ENCODE data around the gene SLC6A2. TPM values are rescaled to one million over a fixed set of nuclear protein-coding genes. Genes with fewer than 3 reads are reported as not detected.
"Not testable (repeated sequence)": the region's sequence is repeated elsewhere in the genome, so short reads cannot be mapped to it uniquely, and the experiment has no call there.

SLC6A2 gene
- total RNA-seq, 4 donors from 2014 or later, result 0.51 to 2.1 (median 1.0) TPM; not detected in 1

DNA sequence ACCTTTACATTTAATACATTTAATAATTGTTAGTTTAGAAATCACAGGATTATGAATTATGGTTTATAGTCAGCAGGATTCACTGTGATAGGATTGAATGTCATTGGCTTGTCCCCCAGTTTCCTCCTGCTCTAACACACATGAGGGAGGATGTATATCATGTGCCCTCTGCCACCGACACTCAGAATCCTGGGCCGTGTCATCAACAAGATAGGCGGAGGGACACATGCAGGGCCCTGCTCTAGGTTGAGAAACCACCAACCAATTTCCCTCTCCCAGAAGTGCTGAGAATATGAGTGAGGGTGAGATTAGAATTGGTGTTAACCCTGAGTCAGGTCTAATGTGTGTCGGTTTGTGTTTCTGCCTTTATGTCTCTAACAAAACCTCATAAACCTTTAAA lies 92.0 kb downstream of the SLC6A2 start:
- no peaks in the 10 kb centered on the region for H3K27me3 ChIP-seq
- intact Hi-C loops (cut with DNase I; ENCODE audit: low total_unique reads), result no loop called here
- no peak for TF ChIP-seq POLR2A (IDR thresholded peaks at IDR 0.05)
- TF ChIP-seq, protein P1, sequence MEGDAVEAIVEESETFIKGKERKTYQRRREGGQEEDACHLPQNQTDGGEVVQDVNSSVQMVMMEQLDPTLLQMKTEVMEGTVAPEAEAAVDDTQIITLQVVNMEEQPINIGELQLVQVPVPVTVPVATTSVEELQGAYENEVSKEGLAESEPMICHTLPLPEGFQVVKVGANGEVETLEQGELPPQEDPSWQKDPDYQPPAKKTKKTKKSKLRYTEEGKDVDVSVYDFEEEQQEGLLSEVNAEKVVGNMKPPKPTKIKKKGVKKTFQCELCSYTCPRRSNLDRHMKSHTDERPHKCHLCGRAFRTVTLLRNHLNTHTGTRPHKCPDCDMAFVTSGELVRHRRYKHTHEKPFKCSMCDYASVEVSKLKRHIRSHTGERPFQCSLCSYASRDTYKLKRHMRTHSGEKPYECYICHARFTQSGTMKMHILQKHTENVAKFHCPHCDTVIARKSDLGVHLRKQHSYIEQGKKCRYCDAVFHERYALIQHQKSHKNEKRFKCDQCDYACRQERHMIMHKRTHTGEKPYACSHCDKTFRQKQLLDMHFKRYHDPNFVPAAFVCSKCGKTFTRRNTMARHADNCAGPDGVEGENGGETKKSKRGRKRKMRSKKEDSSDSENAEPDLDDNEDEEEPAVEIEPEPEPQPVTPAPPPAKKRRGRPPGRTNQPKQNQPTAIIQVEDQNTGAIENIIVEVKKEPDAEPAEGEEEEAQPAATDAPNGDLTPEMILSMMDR (IDR thresholded peaks at IDR 0.05), result no peak
- H3K36me3 ChIP-seq, result no peaks in the 10 kb centered on the region
- no peak for DNase-seq
- H3K4me3 ChIP-seq, result no peak overlapping the region
- H3K4me1 ChIP-seq, result no peaks in the 10 kb centered on the region
- no peak overlapping the region for H3K27ac ChIP-seq
- no peaks in the 10 kb centered on the region for H3K9me3 ChIP-seq

DNA sequence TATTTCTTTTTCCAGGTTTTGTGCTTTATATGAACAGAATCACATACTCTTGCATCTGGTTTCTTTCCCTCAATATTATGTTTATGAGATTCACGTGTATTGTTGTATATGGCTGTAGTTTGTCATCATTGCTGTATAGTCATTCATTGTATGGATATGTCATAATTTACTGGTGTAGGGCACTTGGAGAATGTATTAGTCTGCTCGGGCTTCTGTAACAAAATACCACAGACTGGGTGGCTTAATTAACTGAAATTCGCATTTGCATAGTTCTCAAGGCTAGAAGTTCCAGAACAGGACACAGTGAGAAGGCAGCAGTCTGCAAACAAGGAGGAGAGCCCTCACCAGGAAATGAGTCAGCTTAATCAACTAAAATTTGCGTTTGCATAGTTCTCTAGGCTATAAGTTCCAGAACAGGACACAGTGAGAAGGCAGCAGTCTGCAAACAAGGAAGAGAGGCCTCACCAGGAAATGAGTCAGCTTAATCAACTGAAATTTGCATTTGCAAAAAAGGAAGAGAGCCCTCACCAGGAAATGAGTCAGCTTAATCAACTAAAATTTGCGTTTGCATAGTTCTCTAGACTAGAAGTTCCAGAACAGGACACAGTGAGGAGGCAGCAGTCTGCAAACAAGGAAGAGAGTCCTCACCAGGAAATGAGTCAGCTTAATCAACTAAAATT lies 96.8 kb downstream of the SLC6A2 start:
- DNase-seq; H3K27ac ChIP-seq; H3K27me3 ChIP-seq; H3K4me3 ChIP-seq; H3K4me1 ChIP-seq; H3K9me3 ChIP-seq; H3K36me3 ChIP-seq; intact Hi-C loops (cut with DNase I; ENCODE audit: low total_unique reads): not testable (repeated sequence)

DNA sequence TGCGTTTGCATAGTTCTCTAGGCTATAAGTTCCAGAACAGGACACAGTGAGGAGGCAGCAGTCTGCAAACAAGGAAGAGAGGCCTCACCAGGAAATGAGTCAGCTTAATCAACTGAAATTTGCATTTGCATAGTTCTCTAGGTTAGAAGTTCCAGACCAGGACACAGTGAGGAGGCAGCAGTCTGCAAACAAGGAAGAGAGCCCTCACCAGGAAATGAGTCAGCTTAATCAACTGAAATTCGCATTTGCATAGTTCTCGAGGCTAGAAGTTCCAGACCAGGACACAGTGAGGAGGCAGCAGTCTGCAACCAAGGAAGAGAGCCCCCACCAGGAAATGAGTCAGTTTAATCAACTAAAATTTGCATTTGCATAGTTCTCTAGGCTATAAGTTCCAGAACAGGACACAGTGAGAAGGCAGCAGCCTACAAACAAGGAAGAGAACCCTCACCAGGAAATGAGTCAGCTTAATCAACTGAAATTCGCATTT lies 97.4 kb downstream of the SLC6A2 start:
- H3K4me3 ChIP-seq; H3K4me1 ChIP-seq; DNase-seq; H3K27ac ChIP-seq; H3K36me3 ChIP-seq; H3K9me3 ChIP-seq; intact Hi-C loops (cut with DNase I; ENCODE audit: low total_unique reads); H3K27me3 ChIP-seq: not testable (repeated sequence)

Other genes starting within 250 kb of the SLC6A2 start
- gene MMP2, start 176.8 kb upstream of the SLC6A2 start, total RNA-seq, result 100 to 1,000 TPM; 130 to 578 (median 324) TPM
- gene LPCAT2, start 146.9 kb upstream of the SLC6A2 start, total RNA-seq, result 10 to 100 TPM; 28.8 to 52.9 (median 36.3) TPM
- gene CAPNS2, start 89.3 kb upstream of the SLC6A2 start, total RNA-seq, result 1 to 10 TPM in 1 of 4 donors, under 1 TPM in 1, not detected in 2; 0.90 to 2.1 TPM
- gene CES1, start 177.1 kb downstream of the SLC6A2 start, total RNA-seq, result 10 to 100 TPM in 2 of 4 donors, 1 to 10 TPM in 2; 1.3 to 31.7 (median 14.5) TPM
- not detected for gene CES5A, start 219.4 kb downstream of the SLC6A2 start, total RNA-seq

Measured in uterus (tissue), 4 donors.